GM12872 (cell line): ENCODE data around the gene LATS1.

Experiments
- TF ChIP-seq, protein P1 (sequence below): IDR thresholded peaks from 3 replicates; pipeline ENCODE4 v1.5.1; 2011; ENCODE audit warnings: low read depth, mild to moderate bottlenecking, low read length, moderate library complexity; ENCODE audit not compliant: insufficient read depth

Gene LATS1

DNA sequence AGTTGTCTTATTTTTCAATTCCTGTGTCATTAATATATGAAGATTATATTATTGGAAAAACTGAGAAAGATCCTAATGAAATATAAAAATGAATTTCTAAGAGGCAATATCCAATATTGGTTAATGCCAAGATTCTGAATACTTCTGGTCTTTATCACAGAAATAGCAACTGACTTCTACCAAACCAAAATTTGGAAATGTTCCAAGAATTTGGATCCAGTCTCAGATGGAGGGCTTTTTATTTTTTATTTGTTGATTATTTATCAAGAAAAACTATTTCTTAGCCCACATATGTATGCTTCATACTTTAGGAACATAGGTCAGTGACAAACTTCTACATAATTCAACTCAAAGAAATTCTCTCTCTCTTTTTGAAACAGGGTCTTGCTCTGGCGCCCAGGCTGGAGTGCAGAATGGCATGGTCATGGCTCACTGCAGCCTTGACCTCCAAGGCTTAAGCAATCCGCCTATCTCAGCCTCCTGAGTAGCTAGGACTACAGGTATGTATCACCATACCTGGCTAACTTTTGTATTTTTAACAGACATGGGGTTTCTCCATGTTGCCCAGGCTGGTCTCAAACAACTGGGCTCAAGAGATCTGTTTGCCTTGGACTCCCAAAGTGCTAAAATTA lies 15.3 kb upstream of the LATS1 start:
- TF ChIP-seq, protein P1, sequence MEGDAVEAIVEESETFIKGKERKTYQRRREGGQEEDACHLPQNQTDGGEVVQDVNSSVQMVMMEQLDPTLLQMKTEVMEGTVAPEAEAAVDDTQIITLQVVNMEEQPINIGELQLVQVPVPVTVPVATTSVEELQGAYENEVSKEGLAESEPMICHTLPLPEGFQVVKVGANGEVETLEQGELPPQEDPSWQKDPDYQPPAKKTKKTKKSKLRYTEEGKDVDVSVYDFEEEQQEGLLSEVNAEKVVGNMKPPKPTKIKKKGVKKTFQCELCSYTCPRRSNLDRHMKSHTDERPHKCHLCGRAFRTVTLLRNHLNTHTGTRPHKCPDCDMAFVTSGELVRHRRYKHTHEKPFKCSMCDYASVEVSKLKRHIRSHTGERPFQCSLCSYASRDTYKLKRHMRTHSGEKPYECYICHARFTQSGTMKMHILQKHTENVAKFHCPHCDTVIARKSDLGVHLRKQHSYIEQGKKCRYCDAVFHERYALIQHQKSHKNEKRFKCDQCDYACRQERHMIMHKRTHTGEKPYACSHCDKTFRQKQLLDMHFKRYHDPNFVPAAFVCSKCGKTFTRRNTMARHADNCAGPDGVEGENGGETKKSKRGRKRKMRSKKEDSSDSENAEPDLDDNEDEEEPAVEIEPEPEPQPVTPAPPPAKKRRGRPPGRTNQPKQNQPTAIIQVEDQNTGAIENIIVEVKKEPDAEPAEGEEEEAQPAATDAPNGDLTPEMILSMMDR = no peak

DNA sequence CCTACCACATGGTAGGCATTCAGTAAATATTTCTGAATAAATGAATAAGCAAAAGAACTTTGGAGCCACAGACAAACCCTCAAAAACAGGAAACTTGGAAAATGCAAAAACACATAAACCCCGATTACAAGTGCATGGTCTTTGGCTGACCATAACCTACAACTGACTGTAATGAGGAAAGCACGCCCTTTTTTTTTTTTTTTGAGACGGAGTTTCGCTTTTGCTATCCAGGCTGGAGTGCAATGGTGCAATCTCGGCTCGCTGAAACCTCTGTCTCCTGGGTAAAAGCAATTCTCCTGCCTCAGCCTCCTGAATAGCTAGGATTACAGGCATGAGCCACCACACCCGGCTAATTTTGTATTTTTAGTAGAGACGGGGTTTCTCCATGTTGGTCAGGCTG lies 11.9 kb upstream of the LATS1 start:
- TF ChIP-seq, protein P1 = no peak

DNA sequence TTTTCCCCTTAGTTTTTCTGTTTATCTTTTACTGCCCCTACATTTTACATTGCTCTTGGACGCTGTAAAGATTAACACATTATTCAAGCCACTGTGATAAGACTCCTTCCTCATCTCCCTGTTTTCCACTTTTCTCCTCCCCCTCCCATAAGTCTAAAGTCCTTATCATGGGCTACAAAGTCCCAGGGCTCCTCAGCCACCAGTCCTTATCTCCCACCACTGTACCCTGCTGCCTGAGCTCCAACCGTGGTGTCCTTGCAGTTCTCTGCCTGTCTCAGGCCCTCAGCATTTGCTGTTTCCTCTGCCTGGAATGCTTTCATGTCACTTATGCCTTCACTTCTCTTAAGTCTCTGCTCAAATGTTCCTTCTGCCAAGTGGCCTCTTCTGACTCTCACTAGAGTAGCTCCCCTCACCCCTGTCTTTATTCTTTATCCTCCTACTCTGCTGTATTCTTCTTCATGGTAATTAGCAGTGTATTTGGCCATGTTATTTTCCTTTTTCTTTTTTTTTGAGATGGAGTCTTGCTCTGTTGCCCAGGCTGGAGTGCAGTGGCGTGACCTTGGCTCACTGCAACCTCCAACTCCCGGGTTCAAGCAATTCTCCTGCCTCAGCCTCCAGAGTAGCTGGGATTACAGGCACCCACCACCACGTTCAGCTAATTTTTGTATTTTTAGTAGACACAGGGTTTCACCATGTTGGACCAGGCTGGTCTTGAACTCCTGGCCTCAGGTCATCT lies 10.8 kb upstream of the LATS1 start:
- TF ChIP-seq, protein P1 = no peak

DNA sequence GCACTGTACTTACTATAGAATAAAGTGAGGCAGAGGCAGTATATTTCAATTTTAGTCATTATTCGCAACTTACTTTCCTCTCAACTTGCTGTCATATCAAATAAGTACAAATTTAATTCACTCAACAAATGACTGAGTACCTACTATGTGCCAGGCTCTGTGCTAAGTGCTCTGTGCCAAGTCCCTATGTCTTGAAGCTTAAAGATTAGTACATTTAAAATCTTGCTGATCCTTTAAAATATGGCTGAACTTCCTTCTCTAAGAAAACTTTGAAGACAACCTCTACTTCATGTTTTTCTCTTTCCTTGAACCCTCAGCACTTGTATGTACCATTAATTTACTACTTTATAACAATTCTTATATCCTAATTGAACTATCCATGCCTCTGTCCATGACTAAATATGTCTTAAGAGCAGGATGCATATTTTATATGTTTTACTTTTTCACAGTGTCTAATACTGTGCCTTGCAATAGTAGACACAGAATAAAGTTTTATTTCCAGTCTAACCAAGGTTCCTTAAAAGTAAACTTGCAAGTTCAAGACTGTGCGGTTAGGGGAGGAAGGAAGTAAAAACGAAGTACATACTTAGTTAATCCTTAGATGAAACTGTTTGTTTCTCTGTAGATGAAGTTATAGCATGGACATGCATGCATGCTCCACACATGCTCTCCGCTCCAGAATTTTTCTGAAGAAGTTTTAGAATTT lies 10.0 kb upstream of the LATS1 start:
- TF ChIP-seq, protein P1 = no peak

DNA sequence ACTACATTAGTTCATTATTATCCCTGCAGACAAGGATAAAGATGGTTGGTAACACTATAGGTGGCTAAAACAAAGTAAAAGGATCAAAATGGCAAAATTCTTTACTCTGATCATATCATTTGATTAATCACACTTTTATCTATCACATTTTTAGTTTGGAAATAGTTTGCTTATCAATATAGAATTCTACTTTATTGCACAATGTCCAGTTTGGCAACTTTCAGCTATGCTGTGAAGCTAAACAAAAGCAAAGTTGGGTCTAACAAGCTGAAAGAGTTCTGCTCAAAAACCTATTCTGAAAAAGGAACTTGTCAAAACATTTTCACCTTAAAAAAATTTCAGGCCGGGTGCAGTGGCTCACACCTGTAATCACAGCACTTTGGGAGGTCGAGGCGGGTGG lies 7.9 kb upstream of the LATS1 start:
- TF ChIP-seq, protein P1 = no peak

DNA sequence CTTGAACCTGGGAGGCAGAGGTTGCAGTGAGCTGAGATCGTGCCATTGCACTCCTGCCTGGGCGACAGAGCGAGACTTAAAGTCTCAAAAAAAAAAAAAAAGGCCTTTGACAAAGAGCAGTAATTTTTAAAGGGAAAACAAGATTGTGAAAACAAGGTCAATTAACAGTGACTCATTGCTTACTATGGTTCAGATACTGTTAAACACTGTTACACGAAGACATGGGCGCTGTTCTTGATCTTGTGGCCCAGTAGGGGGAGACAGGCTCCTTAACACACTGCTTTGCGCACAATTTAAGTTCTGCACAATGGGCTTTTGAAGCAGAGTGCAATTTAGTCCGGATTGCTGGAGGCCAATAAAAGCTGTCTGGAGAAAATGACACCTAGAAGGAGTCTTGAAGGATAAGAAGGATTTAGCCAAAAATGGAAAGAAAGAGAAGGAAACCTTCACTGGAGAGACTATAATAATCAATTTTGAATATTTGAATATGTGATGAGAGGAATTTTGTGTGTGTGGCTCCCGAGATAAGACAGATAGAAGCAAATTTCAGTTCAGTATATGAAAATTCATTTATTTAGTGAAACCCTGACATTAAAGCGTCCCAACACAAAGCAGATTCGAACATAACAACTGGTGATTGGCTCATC lies 6.0 kb upstream of the LATS1 start:
- TF ChIP-seq, protein P1 = peak; percentile 76

DNA sequence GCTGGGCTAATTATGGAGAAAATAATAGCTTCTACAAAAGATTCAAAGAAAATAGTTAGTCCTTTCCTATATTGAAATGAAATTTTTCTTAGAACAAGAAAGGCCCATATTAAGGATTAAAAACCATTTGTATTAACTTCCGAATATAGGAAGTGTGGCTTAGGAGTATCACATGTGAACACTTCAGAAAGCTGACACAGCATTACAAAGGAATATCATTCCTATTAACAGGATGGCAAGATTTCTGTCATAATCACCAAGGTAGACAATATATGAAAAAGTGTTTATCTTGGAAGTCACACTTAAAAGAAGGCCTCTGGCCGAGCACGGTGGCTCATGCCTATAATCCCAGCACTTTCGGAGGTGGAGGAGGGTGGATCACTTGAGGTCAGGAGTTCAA lies 5.4 kb upstream of the LATS1 start:
- TF ChIP-seq, protein P1 = no peak
